NCI-H146 treated with DMSO at 0.1 percent for 48 hours (cell line): ENCODE data around the gene NUDT7.

Experiments
- DNase-seq: peaks from one replicate; lab custom pipeline; 2025; ENCODE audit not compliant: unreplicated experiment; lab: John Stamatoyannopoulos, UW

The NUDT7 gene

DNA sequence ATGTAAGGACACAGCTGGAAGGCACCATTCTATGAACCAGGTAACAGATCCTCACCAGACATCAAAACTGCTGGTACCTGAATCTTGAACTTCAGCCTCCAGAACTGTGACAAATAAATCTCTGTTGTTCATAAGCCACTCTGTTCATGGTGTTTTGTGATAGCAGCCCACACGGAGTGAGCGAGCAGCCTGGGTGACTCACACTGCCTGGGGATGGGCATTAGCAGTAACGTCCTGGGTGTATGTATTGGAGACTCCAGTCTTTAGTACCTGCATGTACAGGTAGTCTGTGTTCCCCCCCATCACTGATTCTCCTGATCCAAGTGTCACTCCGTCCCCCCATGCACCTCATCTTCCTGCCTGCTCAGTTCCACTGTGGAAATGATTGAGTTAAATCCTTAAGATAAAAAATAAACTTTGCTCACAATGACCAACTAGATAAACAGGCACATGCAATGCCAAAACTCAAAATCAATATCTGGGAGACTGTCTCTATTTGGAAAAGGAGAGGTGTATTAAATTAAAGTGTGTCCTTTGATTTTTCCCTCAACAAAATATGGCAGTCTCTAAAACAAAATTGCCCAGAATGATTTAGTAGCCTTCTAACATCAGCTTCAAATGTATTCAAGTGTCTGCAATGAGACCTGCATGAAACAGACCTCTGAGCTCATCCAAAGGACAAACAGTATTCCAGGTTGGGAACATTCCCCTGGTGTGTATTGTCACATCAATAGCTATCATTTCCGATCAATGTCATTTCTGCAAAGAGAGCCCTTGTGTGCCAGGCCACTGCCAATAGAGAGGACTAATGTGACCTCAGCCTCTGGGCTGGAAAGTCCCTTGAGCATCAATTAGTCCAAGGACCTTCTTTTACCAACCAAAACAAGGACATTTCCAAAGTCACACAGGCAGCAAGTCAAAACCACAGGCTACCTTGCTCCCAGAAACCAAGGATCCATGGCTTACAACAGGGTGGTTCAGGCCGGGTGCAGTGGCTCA lies 53.9 kb downstream of the NUDT7 start:
- no peak for DNase-seq

DNA sequence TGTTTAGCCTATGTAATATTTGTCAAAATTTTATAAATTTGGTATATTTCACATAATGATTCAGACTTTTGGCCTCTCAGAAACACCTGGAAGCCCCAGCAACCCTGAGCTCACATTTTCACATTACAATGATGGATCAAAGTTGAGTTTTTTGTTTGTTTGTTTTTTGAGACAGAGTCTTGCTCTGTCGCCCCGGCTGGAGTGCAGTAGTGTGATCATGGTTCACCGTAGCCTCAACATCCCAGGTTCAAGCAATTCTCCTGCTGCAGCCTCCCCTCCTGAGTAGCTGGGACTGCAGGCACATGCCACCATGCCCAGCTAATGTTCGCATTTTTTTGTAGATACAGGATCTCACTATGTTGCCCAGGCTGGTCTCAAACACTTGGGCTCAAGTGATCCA lies 55.4 kb downstream of the NUDT7 start:
- no peak for DNase-seq

GRCh38 chr16:77780378-77780837 lies 58.1 kb downstream of the NUDT7 start:
- DNase-seq, result no peak

DNA sequence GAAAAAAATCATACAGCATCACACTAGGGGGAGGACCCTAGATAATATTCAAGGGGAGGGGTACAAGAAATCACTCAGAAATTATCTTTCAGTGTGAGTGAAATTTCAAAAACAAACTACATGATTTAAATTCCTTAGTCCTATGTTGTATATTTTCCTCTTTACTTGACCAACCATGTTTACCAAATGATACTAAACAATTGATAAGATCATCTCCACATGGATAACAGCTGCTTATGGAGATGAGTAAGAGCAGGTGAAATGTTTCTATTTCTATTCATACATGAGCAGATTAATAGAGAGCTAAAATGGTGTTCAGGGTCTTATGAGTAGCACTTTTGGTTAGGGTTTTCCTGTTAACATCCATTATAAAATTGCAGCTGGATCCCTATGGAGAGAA lies 58.8 kb downstream of the NUDT7 start:
- no peak for DNase-seq

DNA sequence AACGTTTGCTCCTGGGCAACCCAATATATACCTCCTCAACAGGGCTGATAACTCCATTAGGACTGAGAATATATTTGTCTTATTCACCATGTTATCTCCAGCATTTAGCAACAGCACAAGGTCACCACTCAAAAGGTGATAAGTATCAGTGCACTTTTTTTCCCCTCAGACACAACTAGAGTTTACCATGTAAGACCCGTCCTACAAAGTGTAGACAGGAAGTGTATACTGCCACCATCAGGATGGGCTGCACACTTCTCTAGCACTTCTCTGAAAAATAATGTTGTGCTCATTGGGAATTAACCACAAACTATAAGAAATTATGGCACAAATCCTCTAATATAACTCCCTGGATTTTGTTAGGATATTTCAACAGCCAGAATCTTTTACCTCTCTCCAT lies 60.4 kb downstream of the NUDT7 start:
- no peak for DNase-seq

GRCh38 chr16:77784441-77785372 lies 62.4 kb downstream of the NUDT7 start:
- no peak for DNase-seq

DNA sequence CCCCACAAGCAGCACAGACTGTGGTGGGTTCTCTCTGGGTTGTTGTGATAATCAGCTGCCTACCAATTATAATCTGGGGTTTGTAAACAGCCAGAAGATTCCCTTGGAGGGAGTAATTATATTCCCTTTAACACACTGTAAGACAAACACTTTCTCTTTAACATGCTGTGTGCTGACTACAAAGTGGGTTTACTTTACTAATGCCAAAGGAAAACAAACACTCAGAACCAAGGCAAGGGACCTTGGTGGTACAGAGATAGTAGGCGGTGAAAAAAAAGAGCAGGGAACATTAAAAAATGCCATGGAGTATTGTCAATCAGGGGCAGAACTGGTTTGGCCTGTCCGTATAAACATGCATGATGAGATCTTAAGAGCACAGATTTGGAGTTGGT lies 63.1 kb downstream of the NUDT7 start:
- no peak for DNase-seq

GRCh38 chr16:77786186-77786847 lies 64.0 kb downstream of the NUDT7 start:
- no peak for DNase-seq

DNA sequence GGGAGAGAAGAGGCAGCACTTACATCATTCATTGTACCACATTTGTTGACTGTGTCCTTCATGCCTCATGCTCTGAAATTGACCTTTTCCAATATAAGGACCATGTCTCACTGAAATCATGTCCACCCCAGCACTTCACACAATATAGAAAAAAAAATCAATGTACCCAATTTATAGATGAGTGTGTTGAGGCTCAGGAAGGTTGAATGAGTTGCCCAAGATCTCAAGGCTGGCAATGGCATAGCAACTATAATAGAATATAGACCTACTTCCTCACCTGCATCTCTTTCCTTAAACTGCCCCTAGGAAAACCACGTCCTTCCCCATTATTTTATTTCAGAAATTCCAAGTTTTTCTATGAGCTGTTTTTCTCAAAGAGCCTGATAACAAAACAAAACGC lies 65.1 kb downstream of the NUDT7 start:
- no peak for DNase-seq

DNA sequence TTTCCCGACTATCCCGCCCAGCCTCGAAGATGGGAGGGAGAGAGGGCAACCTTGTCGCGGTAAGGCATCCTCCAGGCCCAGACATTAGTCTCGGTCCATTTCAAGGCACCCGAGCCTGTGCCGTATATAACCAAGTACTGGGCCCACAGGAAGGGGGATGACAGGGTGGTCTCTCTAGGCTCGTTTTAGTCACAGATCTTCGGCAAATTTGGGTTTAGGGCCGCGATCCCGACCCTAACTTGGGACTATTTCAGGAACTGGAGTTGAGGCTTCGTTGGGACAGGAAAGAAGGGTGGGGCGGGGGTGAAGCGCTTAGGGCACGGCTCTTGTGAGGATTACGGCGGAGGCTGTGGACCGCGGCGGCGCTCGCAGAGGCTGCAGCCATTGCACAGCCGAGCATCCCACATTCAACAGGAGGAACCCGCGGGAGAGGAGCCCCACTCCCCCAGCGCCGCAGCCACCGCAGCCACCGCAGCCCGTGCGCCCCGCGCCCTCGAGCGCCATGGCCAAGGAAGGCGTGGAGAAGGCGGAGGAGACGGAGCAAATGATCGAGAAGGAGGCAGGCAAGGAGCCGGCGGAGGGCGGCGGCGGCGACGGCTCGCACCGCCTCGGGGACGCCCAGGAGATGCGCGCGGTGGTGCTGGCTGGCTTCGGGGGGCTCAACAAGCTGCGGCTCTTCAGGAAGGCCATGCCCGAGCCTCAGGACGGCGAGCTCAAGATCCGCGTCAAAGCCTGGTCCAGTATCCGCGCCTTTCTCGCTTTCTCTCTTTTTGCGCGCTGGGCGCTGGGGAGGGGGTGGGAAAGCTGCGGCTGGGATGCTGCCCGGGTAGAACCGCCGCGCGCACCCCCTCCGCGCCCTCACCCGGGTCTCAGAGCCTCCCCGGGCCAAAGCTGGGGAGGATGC lies 66.1 kb downstream of the NUDT7 start, which contains the start of gene VAT1L:
Gene VAT1L (plus strand): TSS at position 384 of the 904 bp plus-strand sequence. CDS start 119 bp downstream, at position 503.
- no peak for DNase-seq

DNA sequence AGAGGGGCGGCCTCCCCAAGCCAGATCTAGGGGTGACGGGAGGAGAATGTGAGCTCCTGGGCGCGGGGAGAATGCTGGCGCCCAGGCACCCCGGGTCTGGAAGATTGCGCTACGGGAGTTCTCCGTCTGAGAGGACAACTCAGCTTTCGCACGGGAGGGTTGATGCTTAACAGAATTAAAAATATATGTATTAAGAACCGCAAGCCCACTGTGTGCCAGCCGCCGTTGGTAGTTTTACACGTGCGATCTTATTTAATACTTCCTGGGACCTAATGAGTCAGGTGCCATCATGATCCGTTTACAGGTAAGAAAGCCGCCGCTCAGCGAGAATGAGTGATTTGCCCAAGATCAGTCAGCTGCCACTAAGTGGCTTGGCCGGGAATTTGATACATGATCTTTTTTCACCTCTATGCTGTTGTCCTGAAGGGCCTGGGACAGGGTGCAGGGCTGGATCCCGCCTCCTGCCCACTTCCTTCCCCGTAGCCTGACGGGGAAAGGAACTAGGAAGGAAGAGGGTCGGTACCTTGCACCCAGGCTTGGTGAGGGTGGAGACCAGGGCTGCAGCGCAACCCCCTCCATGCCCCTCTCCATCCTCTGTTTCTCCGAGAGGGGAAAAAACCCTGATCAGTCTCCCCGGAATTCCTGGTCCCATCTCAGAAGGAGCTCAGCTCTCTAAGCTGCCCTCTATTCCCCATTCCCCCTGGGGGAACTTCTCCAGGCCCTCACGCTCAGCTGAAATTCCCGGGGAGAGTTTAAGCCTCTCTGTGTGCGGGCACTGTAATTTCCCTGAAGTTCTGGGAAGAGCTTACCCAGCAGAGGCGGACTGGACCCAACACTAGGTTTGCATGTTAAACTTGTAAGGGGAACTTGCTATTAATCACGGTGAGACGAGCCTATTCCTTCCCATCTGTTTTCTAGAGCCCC lies 67.0 kb downstream of the NUDT7 start:
- DNase-seq, result no peak

DNA sequence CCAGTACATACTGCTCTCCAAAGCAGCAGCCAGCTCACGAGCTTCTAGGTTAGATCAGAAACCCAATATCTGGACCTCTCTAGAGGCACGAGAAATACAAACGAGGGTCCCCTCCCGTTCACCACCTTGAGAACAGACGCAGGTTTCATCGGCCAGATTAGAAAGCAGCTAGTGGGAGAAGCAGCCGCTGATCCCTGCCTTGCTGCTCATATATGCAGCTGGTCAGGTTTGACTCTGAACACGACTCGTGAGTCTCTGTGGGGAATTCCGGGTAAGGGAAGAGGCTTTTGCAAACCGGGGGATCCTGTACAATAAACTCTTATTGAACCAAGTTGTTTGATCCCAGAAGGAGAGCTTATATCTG lies 67.7 kb downstream of the NUDT7 start:
- DNase-seq, result no peak

- DNase-seq, result no peak
Observed at GRCh38 chr16:77790912-77791311, 68.6 kb downstream of the NUDT7 start.
